ENCODE data around the gene TFAP2A.

TFAP2A gene

DNA sequence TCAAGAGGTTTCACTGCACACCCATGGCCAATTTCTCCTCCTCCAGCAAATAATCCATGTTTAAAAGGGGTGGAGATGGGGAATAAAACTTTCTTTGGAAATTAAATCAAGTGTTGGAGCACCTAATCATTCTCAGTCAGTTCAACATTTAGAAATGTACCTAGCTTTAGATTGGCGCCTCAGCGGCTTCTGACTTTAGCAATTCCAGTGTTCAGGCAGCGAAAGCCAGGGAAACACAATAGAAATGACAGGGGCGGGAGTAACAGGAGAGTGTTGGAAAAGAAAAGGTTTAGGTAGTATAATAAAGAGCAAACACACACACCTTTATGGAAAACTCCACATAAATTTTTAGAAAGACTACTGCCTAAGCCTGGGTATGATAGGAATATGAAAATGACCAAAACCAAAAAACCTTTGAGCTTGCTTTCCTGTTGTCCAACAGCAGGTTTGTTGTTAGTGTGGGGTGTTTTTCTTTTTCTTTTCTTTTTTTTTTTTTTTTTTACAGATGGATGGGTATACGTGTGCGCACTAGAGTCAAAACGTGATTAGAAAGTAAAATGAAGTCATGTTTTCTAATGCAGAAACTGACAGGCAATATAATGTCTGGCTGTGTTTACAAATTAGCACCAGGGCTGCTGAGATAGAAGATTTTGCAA, 7.7 kb downstream of the TFAP2A start:
- Histone ChIP-seq H3K36me3 (ENCODE audit: control insufficient read depth in 2 of 2, insufficient read depth in 2 of 2, low read length in 2 of 2) (no peaks in the 10 kb centered on the region), H3K27me3 (ENCODE audit: control insufficient read depth in 2 of 2, insufficient read depth in 2 of 2, low read length in 2 of 2) (peaks cover 39 to 58% of the 10 kb centered on the region in 2 donors), H3K9ac (ENCODE audit: low read depth in 1 of 2, low read length in 2 of 2) (no peak overlapping the region), H3K4me3 (ENCODE audit: low read length in 2 of 2) (no peak overlapping the region), H3K27ac (ENCODE audit: low read depth in 2 of 2, low read length in 2 of 2) (no peak overlapping the region), H3K9me3 (ENCODE audit: control insufficient read depth in 2 of 2, low read length in 2 of 2) (peaks cover 2 to 7% of the 10 kb centered on the region in 2 donors), H3K4me1 (ENCODE audit: control insufficient read depth in 2 of 2, insufficient read depth in 2 of 2, low read length in 2 of 2) (peaks cover 4 to 8% of the 10 kb centered on the region in 2 donors)

DNA sequence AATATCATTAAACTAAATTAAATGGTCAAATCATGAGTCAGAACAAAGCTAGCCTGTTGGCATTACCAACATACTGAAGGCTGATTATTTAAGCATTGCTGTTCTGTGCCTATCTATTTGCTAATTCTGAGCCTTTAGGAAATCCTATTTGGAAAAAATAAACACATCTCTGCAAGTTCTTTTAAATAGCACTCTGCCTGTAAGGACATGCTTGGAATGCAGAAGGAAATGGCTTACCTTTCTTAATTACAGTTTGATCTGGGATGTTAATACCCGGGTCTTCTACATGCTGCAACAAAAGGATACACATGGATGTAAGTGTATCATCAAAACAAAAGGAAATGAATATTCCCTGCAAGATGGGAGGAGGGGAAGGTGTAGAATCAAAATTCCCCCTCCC, 8.3 kb downstream of the TFAP2A start:
- no peak overlapping the region for H3K9ac ChIP-seq (ENCODE audit: low read depth in 1 of 2, low read length in 2 of 2)
- H3K4me3 ChIP-seq (ENCODE audit: low read length in 2 of 2), result no peak overlapping the region
- H3K36me3 ChIP-seq (ENCODE audit: control insufficient read depth in 2 of 2, insufficient read depth in 2 of 2, low read length in 2 of 2), result no peaks in the 10 kb centered on the region
- H3K4me1 ChIP-seq (ENCODE audit: control insufficient read depth in 2 of 2, insufficient read depth in 2 of 2, low read length in 2 of 2), result peaks cover 4 to 8% of the 10 kb centered on the region in 2 donors
- H3K27ac ChIP-seq (ENCODE audit: low read depth in 2 of 2, low read length in 2 of 2), result no peak overlapping the region
- peaks cover 41 to 63% of the 10 kb centered on the region in 2 donors for H3K27me3 ChIP-seq (ENCODE audit: control insufficient read depth in 2 of 2, insufficient read depth in 2 of 2, low read length in 2 of 2)
- H3K9me3 ChIP-seq (ENCODE audit: control insufficient read depth in 2 of 2, low read length in 2 of 2), result peaks cover 2 to 7% of the 10 kb centered on the region in 2 donors

DNA sequence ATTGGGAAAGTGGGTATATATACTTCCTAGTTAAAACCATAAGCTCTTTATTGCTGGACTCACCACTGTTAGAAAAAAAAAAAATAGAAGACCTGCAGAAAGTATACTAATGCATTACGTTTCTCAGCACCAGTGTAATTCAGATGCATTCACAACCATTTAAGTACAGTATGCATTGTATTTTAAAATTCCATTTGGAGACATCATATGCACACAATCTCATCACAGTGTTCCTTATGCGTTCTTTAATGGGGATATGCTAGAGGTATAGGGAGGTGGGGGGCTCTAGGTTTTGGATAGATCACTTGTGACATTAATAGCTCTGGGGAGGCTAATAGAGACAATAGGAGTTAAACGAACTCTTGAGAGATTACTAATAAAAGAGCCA, 9.4 kb downstream of the TFAP2A start:
- H3K4me1 ChIP-seq (ENCODE audit: control insufficient read depth in 2 of 2, insufficient read depth in 2 of 2, low read length in 2 of 2), result peaks cover 4 to 8% of the 10 kb centered on the region in 2 donors
- H3K36me3 ChIP-seq (ENCODE audit: control insufficient read depth in 2 of 2, insufficient read depth in 2 of 2, low read length in 2 of 2), result no peaks in the 10 kb centered on the region
- peaks cover 44 to 62% of the 10 kb centered on the region in 2 donors for H3K27me3 ChIP-seq (ENCODE audit: control insufficient read depth in 2 of 2, insufficient read depth in 2 of 2, low read length in 2 of 2)
- no peak overlapping the region for H3K4me3 ChIP-seq (ENCODE audit: low read length in 2 of 2)
- H3K9me3 ChIP-seq (ENCODE audit: control insufficient read depth in 2 of 2, low read length in 2 of 2), result peaks cover 2 to 7% of the 10 kb centered on the region in 2 donors
- no peak overlapping the region for H3K27ac ChIP-seq (ENCODE audit: low read depth in 2 of 2, low read length in 2 of 2)
- H3K9ac ChIP-seq (ENCODE audit: low read depth in 1 of 2, low read length in 2 of 2), result no peak overlapping the region

DNA sequence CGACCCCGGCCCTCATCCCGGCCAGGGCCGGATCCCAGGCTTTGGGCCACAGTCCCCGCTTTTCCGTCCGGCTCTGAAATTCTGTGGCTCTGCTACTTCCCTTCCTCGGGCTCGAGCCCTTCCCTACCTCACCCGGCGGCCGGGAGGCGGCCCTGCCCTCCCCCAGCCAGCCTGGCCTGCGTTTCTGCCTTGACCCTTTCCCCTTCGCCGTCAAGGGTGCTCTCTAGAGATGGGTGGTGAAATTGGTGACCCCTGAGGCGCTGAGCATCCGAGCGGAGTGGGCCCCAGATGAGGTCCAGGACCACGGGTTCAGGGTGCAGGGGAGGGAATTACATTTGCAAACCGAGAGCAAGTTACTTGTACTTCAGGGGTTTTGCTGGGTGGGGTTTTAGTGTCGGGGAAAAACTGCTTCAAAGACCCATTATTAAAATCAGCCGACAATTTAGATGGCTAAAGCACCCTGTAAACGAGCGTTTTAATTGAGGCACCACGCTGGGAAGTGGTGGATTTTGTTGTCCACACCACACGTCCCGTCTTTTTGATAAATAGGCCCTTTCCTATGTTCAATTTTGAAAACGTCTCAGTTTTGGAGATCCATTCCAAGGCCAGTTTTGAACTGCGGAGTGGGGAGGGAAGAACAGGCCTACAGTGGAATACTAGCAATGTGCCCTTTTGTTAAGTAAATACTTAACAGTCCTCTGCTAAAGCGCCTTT, 9.9 kb downstream of the TFAP2A start:
- peak overlapping the region in 1 of 2 donors; percentile 50 for H3K9ac ChIP-seq (ENCODE audit: low read depth in 1 of 2, low read length in 2 of 2)
- peak overlapping the region; percentile 67 for H3K4me3 ChIP-seq (ENCODE audit: low read length in 2 of 2)

DNA sequence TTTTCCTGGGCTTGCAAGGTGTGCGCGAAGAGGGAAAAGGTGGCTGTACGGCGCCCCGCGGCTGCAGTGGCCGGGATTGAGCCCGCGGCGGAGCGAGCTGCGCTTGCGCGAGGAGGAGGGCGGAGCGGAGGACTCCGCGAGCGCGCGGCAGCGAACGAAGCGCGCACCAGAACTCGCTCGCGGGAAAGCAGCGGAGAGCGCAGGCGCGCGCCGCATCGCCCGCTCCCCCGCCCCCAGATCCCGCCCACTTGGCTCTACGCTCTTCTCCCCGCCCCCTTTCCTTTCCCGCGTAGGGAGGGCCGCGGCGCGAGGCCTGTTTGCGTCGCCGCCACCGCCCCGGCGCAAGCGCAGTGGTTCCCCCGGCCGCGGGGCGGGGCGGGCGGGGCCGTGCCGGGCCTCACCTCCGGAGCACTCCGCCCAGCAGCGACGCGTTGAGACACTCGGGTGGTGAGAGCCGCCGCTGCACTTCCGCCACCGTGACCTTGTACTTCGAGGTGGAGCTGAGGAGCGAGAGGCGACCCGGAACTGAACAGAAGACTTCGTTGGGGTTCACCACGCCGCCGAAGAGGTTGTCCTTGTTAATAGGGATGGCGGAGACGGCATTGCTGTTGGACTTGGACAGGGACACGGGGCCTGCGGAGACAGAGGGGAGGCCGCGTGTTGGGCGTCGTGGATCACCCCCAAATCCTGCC, 10.6 kb downstream of the TFAP2A start:
- Histone ChIP-seq H3K27me3 (ENCODE audit: control insufficient read depth in 2 of 2, insufficient read depth in 2 of 2, low read length in 2 of 2) (peaks cover 42 to 61% of the 10 kb centered on the region in 2 donors), H3K9me3 (ENCODE audit: control insufficient read depth in 2 of 2, low read length in 2 of 2) (peaks cover 2 to 7% of the 10 kb centered on the region in 2 donors), H3K9ac (ENCODE audit: low read depth in 1 of 2, low read length in 2 of 2) (peak overlapping the region; percentile 43 to 50), H3K4me3 (ENCODE audit: low read length in 2 of 2) (peak overlapping the region; percentile 67 to 75), H3K27ac (ENCODE audit: low read depth in 2 of 2, low read length in 2 of 2) (peak overlapping the region; percentile 56 to 61), H3K4me1 (ENCODE audit: control insufficient read depth in 2 of 2, insufficient read depth in 2 of 2, low read length in 2 of 2) (peaks cover 4 to 8% of the 10 kb centered on the region in 2 donors), H3K36me3 (ENCODE audit: control insufficient read depth in 2 of 2, insufficient read depth in 2 of 2, low read length in 2 of 2) (no peaks in the 10 kb centered on the region)

More for the DNA sequence above, 9.9 kb downstream of the TFAP2A start:
- Histone ChIP-seq H3K36me3 (ENCODE audit: control insufficient read depth in 2 of 2, insufficient read depth in 2 of 2, low read length in 2 of 2) (no peaks in the 10 kb centered on the region), H3K4me1 (ENCODE audit: control insufficient read depth in 2 of 2, insufficient read depth in 2 of 2, low read length in 2 of 2) (peaks cover 4 to 8% of the 10 kb centered on the region in 2 donors), H3K27me3 (ENCODE audit: control insufficient read depth in 2 of 2, insufficient read depth in 2 of 2, low read length in 2 of 2) (peaks cover 44 to 62% of the 10 kb centered on the region in 2 donors), H3K9me3 (ENCODE audit: control insufficient read depth in 2 of 2, low read length in 2 of 2) (peaks cover 2 to 7% of the 10 kb centered on the region in 2 donors), H3K27ac (ENCODE audit: low read depth in 2 of 2, low read length in 2 of 2) (peak overlapping the region; percentile 56 to 61)

DNA sequence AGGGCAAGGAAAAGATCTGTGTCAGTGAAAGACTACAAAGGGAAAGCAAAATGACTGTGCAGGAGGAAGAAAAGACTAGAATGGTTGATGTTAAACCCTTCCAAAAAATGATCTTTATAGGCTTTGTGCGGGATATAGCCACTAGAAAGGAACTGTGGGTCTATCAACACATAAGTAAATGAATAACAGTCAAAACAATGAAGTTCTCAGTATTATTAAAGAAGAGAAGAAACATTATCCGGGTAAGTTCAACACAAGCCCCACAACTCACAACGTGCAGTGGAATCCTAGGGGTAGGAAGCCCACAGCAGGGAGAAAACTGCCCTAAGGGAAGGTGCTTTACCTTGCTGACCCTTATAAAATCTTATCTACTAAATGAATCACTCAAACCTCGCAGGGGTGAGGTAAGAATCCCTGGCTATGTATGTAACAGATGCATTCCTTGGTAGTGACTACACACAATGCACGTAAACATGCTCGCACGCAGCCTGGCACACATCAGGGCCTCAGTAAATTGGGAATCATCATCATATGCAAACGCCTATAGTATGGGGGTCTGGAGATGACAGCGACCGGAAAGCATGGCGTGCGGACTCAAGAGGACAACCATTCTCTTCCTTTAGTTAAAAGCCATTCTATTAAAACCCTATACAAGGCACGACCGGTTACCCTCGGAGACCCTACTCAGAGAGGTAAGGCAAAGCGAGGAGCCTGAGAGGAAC, 11.3 kb downstream of the TFAP2A start:
- Histone ChIP-seq H3K9ac (ENCODE audit: low read depth in 1 of 2, low read length in 2 of 2) (peak overlapping the region; percentile 43 to 46), H3K27ac (ENCODE audit: low read depth in 2 of 2, low read length in 2 of 2) (no peak overlapping the region), H3K27me3 (ENCODE audit: control insufficient read depth in 2 of 2, insufficient read depth in 2 of 2, low read length in 2 of 2) (peaks cover 39 to 57% of the 10 kb centered on the region in 2 donors), H3K9me3 (ENCODE audit: control insufficient read depth in 2 of 2, low read length in 2 of 2) (peaks cover 2 to 7% of the 10 kb centered on the region in 2 donors), H3K36me3 (ENCODE audit: control insufficient read depth in 2 of 2, insufficient read depth in 2 of 2, low read length in 2 of 2) (no peaks in the 10 kb centered on the region), H3K4me3 (ENCODE audit: low read length in 2 of 2) (peak overlapping the region; percentile 67 to 75), H3K4me1 (ENCODE audit: control insufficient read depth in 2 of 2, insufficient read depth in 2 of 2, low read length in 2 of 2) (peaks cover 4 to 8% of the 10 kb centered on the region in 2 donors)

DNA sequence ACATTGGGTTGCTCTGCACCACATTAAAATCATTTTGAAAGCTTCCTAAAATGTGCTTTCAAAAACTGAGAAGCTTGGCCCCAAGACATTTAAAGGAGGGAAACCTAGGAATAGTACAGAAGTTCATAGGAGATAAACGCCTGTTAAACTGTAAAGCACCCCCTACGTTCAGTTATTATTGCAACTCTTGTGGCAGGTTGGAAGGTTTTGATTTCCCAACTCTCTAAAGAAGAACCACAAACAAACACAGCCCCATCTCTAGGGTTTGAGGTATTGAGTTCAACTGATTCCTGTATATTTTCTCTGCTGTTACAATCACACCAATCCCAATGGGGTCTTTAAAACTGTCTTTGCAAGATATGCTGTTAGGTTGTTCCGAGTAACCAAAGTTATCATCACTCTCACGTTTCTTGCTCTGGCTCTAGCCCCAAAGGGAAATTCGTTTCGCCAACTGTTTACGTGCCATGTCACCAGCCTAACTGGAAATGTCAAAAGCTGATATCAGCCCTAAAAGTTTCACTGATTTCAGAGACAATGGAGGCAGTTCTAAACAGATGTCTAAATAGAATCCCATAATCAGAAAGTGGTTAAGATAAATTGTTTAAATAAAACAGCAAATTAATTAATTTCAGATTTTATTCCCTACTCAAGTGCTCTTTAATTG, 12.1 kb downstream of the TFAP2A start:
- no peak overlapping the region for H3K4me3 ChIP-seq (ENCODE audit: low read length in 2 of 2)
- peaks cover 2 to 7% of the 10 kb centered on the region in 2 donors for H3K9me3 ChIP-seq (ENCODE audit: control insufficient read depth in 2 of 2, low read length in 2 of 2)
- H3K9ac ChIP-seq (ENCODE audit: low read depth in 1 of 2, low read length in 2 of 2), result no peak overlapping the region
- H3K36me3 ChIP-seq (ENCODE audit: control insufficient read depth in 2 of 2, insufficient read depth in 2 of 2, low read length in 2 of 2), result no peaks in the 10 kb centered on the region
- H3K27ac ChIP-seq (ENCODE audit: low read depth in 2 of 2, low read length in 2 of 2), result no peak overlapping the region
- peaks cover 4 to 8% of the 10 kb centered on the region in 2 donors for H3K4me1 ChIP-seq (ENCODE audit: control insufficient read depth in 2 of 2, insufficient read depth in 2 of 2, low read length in 2 of 2)
- peaks cover 40 to 53% of the 10 kb centered on the region in 2 donors for H3K27me3 ChIP-seq (ENCODE audit: control insufficient read depth in 2 of 2, insufficient read depth in 2 of 2, low read length in 2 of 2)

DNA sequence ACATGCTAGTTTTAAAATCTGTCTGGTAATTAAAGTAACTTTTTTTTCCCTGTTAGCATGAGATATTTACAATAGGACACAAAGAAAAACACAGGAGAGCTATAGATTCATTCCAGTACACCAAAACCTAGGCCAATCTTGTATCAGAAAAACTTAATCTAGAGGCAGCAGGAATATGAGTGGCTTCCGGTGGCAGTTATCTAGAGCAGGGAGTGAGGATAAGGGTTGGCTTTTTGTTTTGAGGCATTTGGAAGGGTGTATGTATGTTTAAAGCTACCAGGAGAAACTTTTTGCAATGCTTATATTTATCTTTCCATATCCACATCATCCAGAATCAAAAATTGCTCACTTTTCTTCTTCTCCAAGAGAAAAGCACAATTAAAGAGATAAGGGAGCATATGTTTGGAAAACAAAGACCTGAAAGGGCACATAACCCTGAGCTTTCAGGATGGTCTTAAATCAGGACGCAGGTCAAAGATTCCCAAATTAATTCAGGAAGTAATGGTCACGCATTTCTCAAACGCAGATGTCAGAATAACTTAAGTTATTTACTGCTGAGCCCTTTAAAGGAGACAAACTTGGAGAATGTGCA, 13.1 kb downstream of the TFAP2A start:
- peaks cover 2 to 7% of the 10 kb centered on the region in 2 donors for H3K9me3 ChIP-seq (ENCODE audit: control insufficient read depth in 2 of 2, low read length in 2 of 2)
- H3K27me3 ChIP-seq (ENCODE audit: control insufficient read depth in 2 of 2, insufficient read depth in 2 of 2, low read length in 2 of 2), result peaks cover 44 to 52% of the 10 kb centered on the region in 2 donors
- no peak overlapping the region for H3K9ac ChIP-seq (ENCODE audit: low read depth in 1 of 2, low read length in 2 of 2)
- H3K27ac ChIP-seq (ENCODE audit: low read depth in 2 of 2, low read length in 2 of 2), result no peak overlapping the region
- H3K4me3 ChIP-seq (ENCODE audit: low read length in 2 of 2), result no peak overlapping the region
- H3K4me1 ChIP-seq (ENCODE audit: control insufficient read depth in 2 of 2, insufficient read depth in 2 of 2, low read length in 2 of 2), result peaks cover 4 to 8% of the 10 kb centered on the region in 2 donors
- no peaks in the 10 kb centered on the region for H3K36me3 ChIP-seq (ENCODE audit: control insufficient read depth in 2 of 2, insufficient read depth in 2 of 2, low read length in 2 of 2)

DNA sequence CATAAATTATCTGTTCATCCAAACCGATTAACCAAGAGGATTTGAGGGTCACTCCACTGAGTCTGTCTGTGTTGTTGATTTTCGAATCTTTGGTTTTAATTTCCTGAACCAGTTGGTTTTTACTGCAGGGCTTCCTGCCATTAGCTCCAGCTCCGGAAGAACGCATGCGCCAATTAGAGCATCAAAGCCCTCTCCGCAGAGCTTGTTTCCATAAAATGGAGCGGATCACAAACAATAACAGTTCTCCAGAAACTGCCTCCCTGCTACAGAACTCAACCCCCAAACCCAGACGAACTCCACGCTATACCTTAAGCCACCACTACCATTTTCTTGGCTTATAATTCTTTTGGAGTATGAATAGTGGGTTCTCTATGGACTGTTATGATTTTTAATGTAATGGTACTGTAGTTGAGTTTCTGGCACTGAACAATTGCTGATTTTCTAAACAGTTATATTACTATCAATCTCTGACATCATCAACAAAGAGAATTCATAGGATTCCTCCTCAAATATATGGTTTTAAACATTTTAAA, 13.8 kb downstream of the TFAP2A start:
- H3K4me1 ChIP-seq (ENCODE audit: control insufficient read depth in 2 of 2, insufficient read depth in 2 of 2, low read length in 2 of 2), result peaks cover 4 to 8% of the 10 kb centered on the region in 2 donors
- no peak overlapping the region for H3K27ac ChIP-seq (ENCODE audit: low read depth in 2 of 2, low read length in 2 of 2)
- peaks cover 45 to 51% of the 10 kb centered on the region in 2 donors for H3K27me3 ChIP-seq (ENCODE audit: control insufficient read depth in 2 of 2, insufficient read depth in 2 of 2, low read length in 2 of 2)

More for the DNA sequence above, 13.8 kb downstream of the TFAP2A start:
- Histone ChIP-seq H3K36me3 (ENCODE audit: control insufficient read depth in 2 of 2, insufficient read depth in 2 of 2, low read length in 2 of 2) (no peaks in the 10 kb centered on the region), H3K9ac (ENCODE audit: low read depth in 1 of 2, low read length in 2 of 2) (no peak overlapping the region), H3K9me3 (ENCODE audit: control insufficient read depth in 2 of 2, low read length in 2 of 2) (peaks cover 2 to 7% of the 10 kb centered on the region in 2 donors), H3K4me3 (ENCODE audit: low read length in 2 of 2) (no peak overlapping the region)
